Renal cortical epithelial cell (primary cell): Measurements from ENCODE around the gene TMEM187. TPM values are rescaled to one million over a fixed set of nuclear protein-coding genes. Genes with fewer than 3 reads are reported as not detected.
A peak's percentile ranks its signal among the peaks of the same experiment; 100 is the strongest.

Source experiments
- DNase-seq: peaks from one replicate; pipeline ENCODE4 v3.0.0-alpha.2; 2011; ENCODE audit warnings: low read depth
- total RNA-seq: library from RNA; depleted of rRNA; stranded (reverse); fragments of >200 nt; gene quantifications from 2 replicates; pipeline ENCODE4 v1.2.3, GENCODE V29; 2014

TMEM187 gene
- total RNA-seq, 1 donor from 2014 or later = 5.4 TPM

GRCh38 chrX:153954558-153955227 is 17.9 kb upstream of the TMEM187 start:
- DNase-seq = no peak

DNA sequence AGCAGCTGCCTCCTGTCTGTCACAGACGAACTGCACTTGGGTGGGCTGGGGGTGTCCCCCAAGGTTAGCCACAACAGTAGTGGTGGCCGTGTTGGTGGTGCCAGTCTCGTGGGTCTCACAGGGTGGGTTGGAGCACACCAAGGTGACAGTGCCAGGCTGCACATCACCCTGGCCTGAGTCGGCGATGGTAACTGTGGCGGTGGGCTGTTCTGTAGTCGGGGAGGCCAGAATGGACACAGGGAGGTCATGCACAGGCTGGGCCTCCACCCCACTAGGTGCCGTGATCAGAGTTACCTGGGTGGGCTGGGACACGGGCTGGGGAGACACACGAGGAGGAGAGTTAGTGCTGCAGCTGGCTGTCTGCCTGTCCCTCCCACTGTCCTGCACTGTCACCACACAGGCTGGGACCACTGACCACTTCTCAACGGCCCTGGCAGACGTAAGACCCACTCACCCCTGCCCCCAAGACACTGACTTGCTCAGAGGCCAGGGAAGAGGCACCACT is 17.3 kb upstream of the TMEM187 start:
- DNase-seq = no peak

- DNase-seq = no peak
Observed at GRCh38 chrX:153956044-153956907, 16.3 kb upstream of the TMEM187 start.

GRCh38 chrX:153957224-153957623 is 15.3 kb upstream of the TMEM187 start:
- DNase-seq = no peak

DNA sequence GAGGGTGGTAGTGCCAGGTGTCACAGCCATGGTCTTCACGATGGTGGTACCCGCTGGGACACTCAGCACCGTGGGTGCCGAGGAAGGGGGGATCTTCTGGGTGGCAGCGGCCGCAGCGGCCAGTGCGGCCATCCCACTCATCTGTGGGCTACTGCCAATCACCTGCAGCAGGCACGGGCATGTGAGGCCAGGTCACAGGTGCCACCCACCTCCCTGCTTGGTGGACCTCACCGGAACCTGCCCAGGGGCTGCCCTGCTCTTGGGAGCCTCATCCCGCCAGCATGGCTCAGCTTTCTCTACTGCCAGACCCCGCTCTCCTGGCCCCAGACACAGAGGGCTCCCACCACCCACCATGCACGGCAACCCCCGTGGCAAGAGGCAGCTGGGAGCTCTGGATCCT is 13.9 kb upstream of the TMEM187 start:
- DNase-seq = no peak

DNA sequence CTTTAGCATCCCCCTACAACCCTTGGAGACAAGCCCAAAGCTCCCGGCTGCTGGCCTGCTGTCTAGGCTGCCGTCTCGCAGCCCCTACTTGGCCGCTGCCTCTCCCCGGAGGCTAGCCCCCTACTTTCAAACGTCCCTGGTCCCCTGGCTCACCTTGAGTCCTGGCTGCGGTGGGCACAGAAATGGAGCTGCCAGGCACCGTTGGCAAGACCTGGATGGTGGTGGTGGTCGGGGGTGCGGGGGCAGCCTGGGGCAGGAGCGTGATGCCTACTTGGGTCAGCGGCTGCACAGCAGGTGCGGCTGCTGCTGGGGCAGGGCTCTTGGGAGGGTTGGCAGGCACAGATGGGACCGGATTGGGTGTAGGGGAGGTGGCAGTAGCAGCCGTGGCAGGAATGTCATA is 12.9 kb upstream of the TMEM187 start:
- no peak for DNase-seq

GRCh38 chrX:153960077-153960476 is 12.5 kb upstream of the TMEM187 start:
- DNase-seq = no peak

DNA sequence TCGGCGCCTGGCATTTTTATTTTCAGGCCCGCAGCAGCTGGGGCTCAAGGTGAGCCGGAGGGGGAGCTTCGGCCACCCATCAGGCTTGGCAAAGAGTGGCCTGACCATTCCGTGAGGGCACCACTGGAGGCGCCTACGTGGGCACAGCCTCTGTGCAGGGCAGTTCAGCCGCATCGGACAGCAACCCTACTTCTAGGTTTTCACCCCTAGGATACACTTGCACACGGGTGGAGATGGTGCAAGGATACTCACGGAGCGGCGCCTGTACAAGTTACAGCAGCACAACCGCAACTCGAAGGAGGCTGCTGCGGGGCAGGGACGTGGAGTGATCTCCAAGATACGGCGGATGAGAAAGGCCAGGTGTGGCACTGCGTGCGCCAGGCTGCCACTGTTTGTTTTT is 11.8 kb upstream of the TMEM187 start:
- DNase-seq = no peak

DNA sequence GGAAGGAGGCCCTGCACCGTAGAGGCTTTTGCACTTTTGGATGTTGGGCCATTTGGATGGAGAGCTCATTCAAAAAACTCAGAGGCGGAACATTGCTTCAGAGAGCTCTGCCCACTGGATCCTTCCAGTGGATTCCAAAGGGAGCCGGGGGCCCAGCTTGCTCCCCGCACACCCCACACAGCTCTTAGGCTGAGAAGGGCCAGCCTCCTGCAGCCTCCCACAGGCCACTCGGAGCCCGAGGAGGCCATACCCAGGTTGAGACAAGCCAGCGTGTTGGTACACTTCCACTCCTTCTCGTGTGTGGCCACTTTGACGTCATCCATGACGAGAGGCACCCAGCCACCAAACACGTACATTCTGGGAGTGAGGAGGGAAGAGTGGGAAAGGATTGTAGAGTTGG is 11.3 kb upstream of the TMEM187 start:
- no peak for DNase-seq

DNA sequence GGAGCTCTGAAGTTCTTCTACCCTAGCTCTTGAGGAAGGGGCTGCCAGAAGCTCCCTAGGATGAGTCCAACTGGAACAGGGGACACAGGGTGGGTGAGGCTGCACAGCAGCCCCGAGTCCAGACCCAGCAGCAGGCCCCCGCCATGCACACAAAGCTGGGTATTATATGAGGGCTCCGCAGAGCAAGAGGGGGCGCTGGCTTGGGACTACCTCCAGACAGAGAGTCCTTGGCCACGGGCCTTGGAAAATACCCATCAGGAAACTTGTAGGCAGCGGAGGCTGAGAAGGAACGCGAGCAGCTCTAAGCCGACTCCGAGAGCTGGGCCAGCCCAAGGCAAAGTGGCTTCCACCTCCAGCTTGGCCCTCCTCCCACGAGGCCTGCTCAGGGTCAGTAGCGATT is 9.0 kb upstream of the TMEM187 start:
- DNase-seq = no peak

DNA sequence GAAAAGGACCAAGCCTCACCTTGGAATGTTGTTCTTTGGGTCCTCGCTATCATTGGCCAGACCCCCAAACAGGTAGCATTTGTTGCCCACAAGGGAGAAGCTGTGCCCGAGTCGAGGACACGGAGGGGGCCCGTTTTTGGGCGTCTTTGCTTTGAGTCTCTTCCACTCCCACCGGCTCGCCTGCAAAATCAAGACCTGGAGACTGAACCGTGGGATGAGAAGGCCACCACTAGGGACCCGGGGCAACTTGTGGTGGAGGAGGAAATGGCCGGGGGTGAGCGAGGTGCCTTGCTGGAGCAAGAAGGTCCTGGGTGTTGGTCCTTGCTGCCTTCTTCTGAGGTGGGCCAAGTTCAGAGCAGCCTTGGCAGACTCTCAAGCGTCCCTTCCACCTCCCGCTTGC is 8.4 kb upstream of the TMEM187 start:
- DNase-seq = no peak

DNA sequence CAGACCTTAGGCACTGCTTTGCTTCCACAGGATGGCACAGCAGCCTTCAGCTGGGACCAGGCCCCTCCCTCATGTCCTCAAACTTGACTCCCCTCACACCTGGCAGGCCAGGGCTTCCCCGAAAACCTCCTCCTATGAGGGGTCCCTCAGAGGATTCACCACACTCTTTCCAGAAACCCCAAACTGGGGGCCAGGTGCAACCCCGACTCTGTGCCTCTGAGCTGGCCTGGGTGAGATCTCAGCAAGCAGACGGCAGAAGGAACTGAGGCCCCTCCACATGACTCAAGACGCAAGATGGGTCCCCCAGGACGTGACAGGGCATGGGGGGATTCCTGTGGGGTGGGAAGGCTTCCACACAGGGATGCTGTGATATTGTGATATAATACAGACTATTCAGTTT is 7.1 kb upstream of the TMEM187 start:
- no peak for DNase-seq

DNA sequence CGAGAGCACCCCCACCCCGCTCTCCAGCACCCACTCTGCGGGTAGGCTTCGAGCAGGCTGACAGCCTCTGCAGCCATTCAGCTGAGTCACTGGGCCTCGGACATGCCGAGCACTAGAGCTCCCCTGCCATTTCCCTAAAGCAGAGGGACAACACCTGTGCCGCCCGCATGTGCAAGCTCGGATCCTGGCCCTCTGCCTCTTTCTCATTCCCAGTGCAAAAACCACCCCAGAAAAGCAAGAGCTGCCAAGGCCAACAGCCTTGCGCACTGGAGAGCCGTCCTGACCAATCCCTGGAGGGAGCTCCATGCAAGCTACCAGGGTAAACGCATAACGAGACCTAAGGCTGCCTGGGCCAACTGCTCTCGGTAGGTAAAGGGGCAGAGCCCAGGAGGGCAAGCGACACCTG is 6.3 kb upstream of the TMEM187 start:
- DNase-seq = no peak

- no peak for DNase-seq
Observed at GRCh38 chrX:153966841-153967535, 5.6 kb upstream of the TMEM187 start.

DNA sequence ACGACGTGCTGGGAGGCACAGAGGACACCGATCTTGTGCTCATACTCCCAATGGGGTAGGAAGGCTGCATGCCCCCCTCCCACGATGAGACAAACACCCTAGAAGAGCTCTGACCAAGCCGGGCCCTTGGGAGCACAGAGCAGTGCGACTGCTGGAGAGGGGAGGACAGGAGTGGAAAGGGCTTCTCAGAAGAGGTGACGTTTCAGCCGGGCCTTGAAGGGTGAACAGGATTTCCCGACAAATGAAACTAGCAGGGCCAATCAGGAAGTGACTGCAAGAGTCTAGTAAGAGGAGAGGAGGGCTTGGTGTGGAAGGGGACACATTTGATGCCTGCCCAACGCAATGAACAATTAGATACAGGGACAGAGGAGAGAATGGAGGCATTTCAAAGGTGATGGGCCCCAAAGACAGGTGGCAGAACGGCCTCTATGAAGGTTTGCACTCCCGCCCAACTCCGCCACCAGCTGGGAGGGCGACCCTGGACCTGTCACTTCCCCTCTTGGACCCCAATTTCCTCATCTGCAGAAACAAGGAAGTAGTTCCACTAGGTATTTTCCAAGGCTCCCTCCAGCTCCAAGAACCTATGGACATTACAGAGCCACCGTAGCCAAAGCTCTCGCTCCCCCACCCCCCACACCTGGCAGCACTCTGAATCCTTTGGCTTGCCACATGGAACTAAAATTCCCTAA is 4.9 kb upstream of the TMEM187 start:
- no peak for DNase-seq

DNA sequence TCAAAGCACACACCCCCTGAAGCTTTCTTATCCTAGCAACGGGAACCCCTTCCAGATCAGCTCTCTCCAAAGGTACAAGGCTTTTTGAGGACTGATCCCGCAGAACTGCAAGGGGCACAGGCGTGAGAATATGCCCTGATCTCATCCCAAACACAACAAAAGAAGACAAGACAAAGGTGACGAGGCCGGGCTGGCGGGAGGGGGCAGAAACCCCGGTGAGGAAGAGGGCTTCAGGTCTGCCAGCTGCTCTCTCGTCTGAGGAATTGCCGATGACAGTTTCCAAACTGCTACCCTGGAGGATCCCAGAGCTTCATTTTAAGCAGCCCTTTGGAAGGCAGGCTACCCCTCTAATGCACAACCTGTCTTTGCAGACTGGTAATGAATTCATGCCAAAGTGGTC is 4.3 kb upstream of the TMEM187 start:
- DNase-seq = no peak

- DNase-seq = no peak
Observed at GRCh38 chrX:153968754-153969124, 3.8 kb upstream of the TMEM187 start.

GRCh38 chrX:153969125-153969903 is 3.2 kb upstream of the TMEM187 start:
- DNase-seq = no peak

DNA sequence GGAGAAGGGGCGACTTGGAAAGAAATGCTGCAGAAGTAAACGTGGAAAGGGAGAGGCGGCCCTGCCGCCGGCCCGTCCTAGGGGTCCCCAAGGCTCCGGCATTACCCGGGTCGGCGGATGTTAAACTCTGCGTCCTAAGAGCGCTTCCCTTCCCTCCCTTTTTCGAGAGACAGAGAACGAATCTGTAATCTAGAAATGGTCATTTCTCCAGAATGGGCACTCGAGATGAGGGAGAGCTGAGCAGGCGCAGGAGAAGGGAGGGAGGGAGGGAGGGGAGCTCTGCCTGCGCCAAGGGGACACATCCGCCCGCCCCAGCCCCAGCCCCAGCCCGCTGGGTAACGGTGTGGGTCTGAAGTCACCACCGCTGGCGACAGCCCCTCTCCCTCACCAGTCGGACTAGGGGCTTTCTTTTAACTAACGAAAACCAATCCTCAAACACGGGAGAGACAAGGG is 2.6 kb upstream of the TMEM187 start:
- no peak for DNase-seq

DNA sequence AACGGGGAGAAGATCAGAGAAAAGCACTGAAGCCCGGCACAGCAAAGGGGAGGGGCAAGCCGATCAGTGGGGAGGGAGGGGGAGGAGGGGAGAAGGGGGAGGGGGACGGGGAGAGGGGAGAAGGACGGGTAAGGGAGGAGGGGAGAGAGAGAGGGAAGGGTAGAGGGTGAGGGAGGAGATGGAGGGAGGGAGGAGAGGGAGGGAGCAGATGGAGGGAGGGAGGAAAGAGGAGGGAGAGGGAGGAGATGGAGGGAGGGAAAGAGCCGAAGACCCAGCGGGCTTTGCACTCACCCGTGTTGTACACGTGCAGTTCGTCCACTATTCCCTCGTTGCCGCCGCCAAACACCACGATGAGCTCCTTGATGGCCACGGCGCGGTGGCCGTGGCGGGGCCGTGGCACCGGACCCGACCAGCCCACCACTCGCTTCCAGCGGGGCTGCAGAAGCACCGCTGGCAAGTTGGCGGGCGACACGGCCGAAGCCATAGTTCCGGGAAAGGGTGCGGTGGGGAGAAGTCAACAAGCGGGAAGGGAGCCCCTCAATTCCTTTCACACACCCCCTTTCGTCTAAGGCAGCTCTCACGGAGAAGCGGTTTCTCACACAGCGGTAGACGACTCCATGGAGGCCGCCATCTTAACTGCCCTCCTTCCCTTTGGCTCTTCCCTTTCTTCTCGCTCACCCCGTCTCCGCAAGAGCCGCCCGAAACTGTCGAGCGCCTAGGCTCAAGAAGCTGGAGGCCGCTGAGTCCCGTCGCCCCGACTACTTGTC is 2.0 kb upstream of the TMEM187 start:
- DNase-seq = peak; percentile 30

DNA sequence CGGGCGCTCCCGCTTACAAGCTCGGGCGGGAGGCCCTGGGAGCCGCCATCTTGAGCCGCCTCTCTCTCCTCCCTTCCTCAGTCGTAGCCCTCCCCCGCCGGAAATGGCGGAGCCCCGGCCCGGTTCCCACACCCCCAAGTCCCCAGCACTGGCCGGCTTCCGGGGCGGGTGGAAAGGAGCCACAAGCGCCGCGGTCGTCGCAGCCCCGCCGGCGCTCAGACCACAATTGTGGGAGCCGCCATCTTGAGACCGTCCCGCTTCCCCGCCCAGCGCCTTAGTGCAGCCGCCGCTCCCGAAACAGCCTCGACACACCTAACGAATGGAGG is 1.5 kb upstream of the TMEM187 start:
- peak; percentile 58 for DNase-seq
